Measurements from ENCODE around the gene AAK1. TPM values are rescaled to one million over a fixed set of nuclear protein-coding genes. Genes with fewer than 3 reads are reported as not detected.

The AAK1 gene
- total and polyA plus RNA-seq, 2 of the 13 experiments (the other 11 are each of a cell fraction or from before 2014, with no cell fraction given): 9.8 to 10.3 TPM

GRCh38 chr2:69449906-69450305 lies 193.6 kb downstream of the AAK1 start:
- in situ Hi-C loops (cut with HindIII; ENCODE audit: extremely low pct_ligation_motif_present, low pct_unique_long_range_greater_than_20kb) (no loop called here), intact Hi-C loops (cut with micrococcal nuclease; ENCODE audit: unreplicated experiment) (no loop called here)
- no peaks in the 10 kb centered on the region for H3K79me2 ChIP-seq (ENCODE audit: insufficient read depth, low read length)
- WGBS (ENCODE audit: low lambda C conversion rate): 68% methylated on average over 5 of the region's 5 CpGs
- H3K4me3 ChIP-seq (replicated peaks in 1 of 3; ENCODE audit: insufficient read depth in 1 of 3, low read depth in 2 of 3, low read length in 3 of 3): no peak overlapping the region
- no peaks in the 10 kb centered on the region for H3K36me3 ChIP-seq (replicated peaks in 1 of 2; ENCODE audit: control insufficient read depth in 1 of 2, insufficient read depth in 2 of 2, low read length in 2 of 2)
- no peaks in the 10 kb centered on the region; a peak in 1 of 5 replicates for H3K27me3 ChIP-seq (ENCODE audit: control insufficient read depth in 1 of 2, insufficient read depth in 2 of 2, low read length in 2 of 2)
- no peak for TF ChIP-seq NCOA2 (CRISPR knock-in tag; IDR thresholded peaks at IDR 0.05)
- TF ChIP-seq ZSCAN5A (CRISPR knock-in tag; IDR thresholded peaks at IDR 0.05; ENCODE audit: borderline replicate concordance): no peak
- TF ChIP-seq NFATC3 (CRISPR knock-in tag; IDR thresholded peaks at IDR 0.05): no peak
- no peak for TF ChIP-seq HNF4G (IDR thresholded peaks at IDR 0.05; ENCODE audit: borderline replicate concordance, low read depth, low read length)
- no peak for TF ChIP-seq HNF4G (CRISPR knock-in tag; IDR thresholded peaks at IDR 0.05; ENCODE audit: borderline replicate concordance, low read depth)
- no peak for TF ChIP-seq ZNF569 (CRISPR knock-in tag; IDR thresholded peaks at IDR 0.05; ENCODE audit: borderline replicate concordance)
- no peak for TF ChIP-seq ZNF232 (CRISPR knock-in tag; IDR thresholded peaks at IDR 0.05; ENCODE audit: borderline replicate concordance)
- TF ChIP-seq ZNF703 (CRISPR knock-in tag; IDR thresholded peaks at IDR 0.05; ENCODE audit: borderline replicate concordance): no peak
- TF ChIP-seq GMEB1 (CRISPR knock-in tag; IDR thresholded peaks at IDR 0.05; ENCODE audit: borderline replicate concordance): no peak
- TF ChIP-seq MED8 (CRISPR knock-in tag; IDR thresholded peaks at IDR 0.05; ENCODE audit: insufficient replicate concordance): no peak
- no peak for TF ChIP-seq ZNF160 (CRISPR knock-in tag; IDR thresholded peaks at IDR 0.05)
- no peak for TF ChIP-seq MED13 (CRISPR knock-in tag; IDR thresholded peaks at IDR 0.05)
- TF ChIP-seq JUNB (CRISPR knock-in tag; IDR thresholded peaks at IDR 0.05; ENCODE audit: borderline replicate concordance): no peak
- no peak for TF ChIP-seq ZNF501 (CRISPR knock-in tag; IDR thresholded peaks at IDR 0.05)
- TF ChIP-seq ZNF136 (CRISPR knock-in tag; IDR thresholded peaks at IDR 0.05; ENCODE audit: low read depth): no peak
- TF ChIP-seq MZF1 (CRISPR knock-in tag; IDR thresholded peaks at IDR 0.05; ENCODE audit: borderline replicate concordance): no peak
- TF ChIP-seq ATF7-NPFF (CRISPR knock-in tag; IDR thresholded peaks at IDR 0.05; ENCODE audit: low read depth): no peak
- no peak for TF ChIP-seq NBN (conservative IDR thresholded peaks at IDR 0.05)
- TF ChIP-seq ZNF143 (CRISPR knock-in tag; IDR thresholded peaks at IDR 0.05): no peak
- no peak for TF ChIP-seq ZEB1 (IDR thresholded peaks at IDR 0.05; ENCODE audit: insufficient replicate concordance, low read depth)
- ATAC-seq: no peak
- no peaks in the 10 kb centered on the region for H3K9me3 ChIP-seq (ENCODE audit: low read length)
- DNase-seq (ENCODE audit: low spot score): no peak
- H4K20me1 ChIP-seq (ENCODE audit: insufficient read depth, low read length): no peaks in the 10 kb centered on the region
- ChIA-PET CTCF (ENCODE audit: low intra/inter-chr PET ratio, low total read pairs) (no interaction called here), POLR2A (no interaction called here)
- H3K4me2 ChIP-seq (ENCODE audit: low read depth, low read length): no peak overlapping the region
- no peak overlapping the region for H3K9ac ChIP-seq (ENCODE audit: insufficient read depth, low read depth, low read length)
- no peak overlapping the region for H2AFZ ChIP-seq (ENCODE audit: low read length)
- no peak overlapping the region for H3K27ac ChIP-seq (ENCODE audit: extremely low read length, insufficient read depth, low read length)
- no peak for FAIRE-seq
- no TSS peak for BruUV-seq (replicated peaks)
- 0 out of 2 replicates have a peak, but pooled peaks cover 9% of the 10 kb centered on the region for H3K4me1 ChIP-seq (ENCODE audit: insufficient read depth, low read length)
